ENCODE measurements around the gene BTBD19. TPM values are rescaled to one million over a fixed set of nuclear protein-coding genes. Genes with fewer than 3 reads are reported as not detected.

BTBD19 gene
- total and polyA plus RNA-seq, 2 of the 8 experiments (the other 6 are each of a cell fraction or from before 2014, with no cell fraction given) = 1.1 TPM

DNA sequence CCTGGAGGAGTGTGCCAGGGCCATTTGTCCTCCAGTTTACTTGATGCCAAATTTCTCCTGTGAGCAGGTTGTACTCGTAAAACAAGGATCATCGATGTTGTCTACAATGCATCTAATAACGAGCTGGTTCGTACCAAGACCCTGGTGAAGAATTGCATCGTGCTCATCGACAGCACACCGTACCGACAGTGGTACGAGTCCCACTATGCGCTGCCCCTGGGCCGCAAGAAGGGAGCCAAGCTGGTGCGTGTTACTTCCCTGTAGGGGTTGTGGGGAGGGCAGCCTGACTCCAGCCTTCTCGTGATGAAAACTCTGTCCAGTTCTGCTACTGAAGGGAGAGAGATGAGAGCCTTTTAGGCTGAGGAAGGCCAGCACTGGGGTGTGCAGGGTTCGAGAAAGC lies 30.8 kb upstream of the BTBD19 start:
- Histone ChIP-seq H3K4ac (replicated peaks; ENCODE audit: insufficient read length, low read depth, low read length) (no peak overlapping the region), H3K79me2 (ENCODE audit: control insufficient read depth in 1 of 2, insufficient read depth in 2 of 2, low read length in 2 of 2) (peaks cover 15 to 33% of the 10 kb centered on the region in 2 experiments), H2BK15ac (ENCODE audit: low read length) (no peak overlapping the region), H3K14ac (ENCODE audit: insufficient read length) (no peak overlapping the region), H3K4me2 (ENCODE audit: insufficient read depth in 1 of 2, low read depth in 2 of 2, low read length in 2 of 2) (peak overlapping the region; percentile 93 to 98), H3K36me3 (ENCODE audit: control insufficient read depth in 2 of 4, insufficient read depth in 4 of 4, low read length in 3 of 4) (peaks cover 24 to 54% (median 34%) of the 10 kb centered on the region in 4 experiments), H3K4me1 (replicated peaks in 1 of 4; ENCODE audit: control insufficient read depth in 3 of 4, insufficient read depth in 4 of 4, low read length in 3 of 4) (peaks cover 0 to 8% (median 2%) of the 10 kb centered on the region in 4 experiments; a peak in 5 of 7 replicates), H2AFZ (ENCODE audit: low read length) (no peak overlapping the region), H4K20me1 (replicated peaks in 1 of 2; ENCODE audit: control insufficient read depth in 1 of 2, insufficient read depth in 2 of 2, low read length in 2 of 2) (peaks cover 13 to 21% of the 10 kb centered on the region in 2 experiments), H2AK5ac (ENCODE audit: low read depth, low read length) (no peak overlapping the region), H4K91ac (replicated peaks; ENCODE audit: insufficient read length, low read length) (no peak overlapping the region), H3K18ac (ENCODE audit: extremely low read depth, low read length) (no peak overlapping the region), H4K5ac (ENCODE audit: insufficient read length, low read depth, low read length) (no peak overlapping the region), H3K27ac (ENCODE audit: low read depth, low read length) (no peak overlapping the region), H3K9me3 (ENCODE audit: insufficient read depth in 2 of 2, low read depth in 1 of 2, low read length in 1 of 2) (no peaks in the 10 kb centered on the region), H2BK120ac (replicated peaks; ENCODE audit: low read depth, low read length) (no peak overlapping the region), H2BK5ac (ENCODE audit: low read depth, low read length) (peak overlapping the region; percentile 8; the same call in 1 of the 2 replicates), H2BK20ac (ENCODE audit: low read length) (no peak overlapping the region), H3K79me1 (ENCODE audit: low read depth, low read length) (peaks cover 3% of the 10 kb centered on the region; the same call in 1 of the 2 replicates), H2BK12ac (ENCODE audit: low read depth, low read length) (no peak overlapping the region), H4K8ac (ENCODE audit: extremely low read depth, insufficient read depth, low read length) (peak overlapping the region; percentile 53; the same call in 1 of the 2 replicates), H3K27me3 (replicated peaks in 1 of 4; ENCODE audit: control insufficient read depth in 3 of 4, extremely low read depth in 1 of 4, insufficient read depth in 3 of 4, low read length in 3 of 4) (no peaks in the 10 kb centered on the region), H3K56ac (replicated peaks; ENCODE audit: insufficient read length, low read depth, low read length) (no peak overlapping the region), H3K9ac (replicated peaks in 1 of 4; ENCODE audit: extremely low read depth in 1 of 4, low read depth in 3 of 4, low read length in 3 of 4) (peak overlapping the region in 3 of 4 experiments; percentile 1 to 97 (median 58); a peak in 3 of 7 replicates), H3K23me2 (ENCODE audit: low read depth, low read length) (peaks cover 16% of the 10 kb centered on the region), H3K23ac (ENCODE audit: insufficient read length) (no peak overlapping the region), H3K4me3 (ENCODE audit: extremely low read depth in 1 of 4, insufficient read depth in 2 of 4, low read depth in 3 of 4, low read length in 4 of 4) (peak overlapping the region in 3 of 4 experiments; percentile 68 to 95 (median 93); a peak in 4 of 8 replicates)
- DNase-seq (ENCODE audit: low read depth in 1 of 2, low spot score in 2 of 2) (no peak), FAIRE-seq (no peak)
- TF ChIP-seq POLR2AphosphoS5 (IDR thresholded peaks at IDR 0.05; ENCODE audit: low read depth, low read length) = no peak; the same call in 1 of the 2 replicates
- peak; percentile 19; the same call in 1 of the 2 replicates for TF ChIP-seq SP1 (IDR thresholded peaks at IDR 0.05; ENCODE audit: low read depth, low read length)
- TF ChIP-seq RXRA (IDR thresholded peaks at IDR 0.05; ENCODE audit: insufficient read depth, low read depth, low read length) = no peak
- 93% methylated on average over 14 of the region's 14 CpGs; no CpG with 5 or more reads in 1 of the 2 experiments for WGBS, 2 experiments (ENCODE audit: extremely low coverage in 1 of 2, insufficient coverage in 1 of 2, insufficient read length in 1 of 2, insufficient replicate concordance in 2 of 2, low coverage in 1 of 2, low lambda C conversion rate in 2 of 2, missing lambda C conversion rate in 1 of 2)
- POLR2A ChIA-PET (ENCODE audit: partially characterized antibody) = interaction anchor here (0.6 to 23.6 kb wide), 18 partner anchors 8 to 735 kb away, joined by 3 to 428 read pairs (median 16); partner anchors contain the start of genes BEST4, BTBD19, DYNLT4 and HECTD3
- CTCF ChIA-PET (ENCODE audit: partially characterized antibody) = interaction anchor here (0.6 to 1.2 kb wide), 2 partner anchors 12 to 557 kb away, joined by 3 to 4 read pairs; no protein-coding TSS in a partner anchor

Measured in H1 (cell line).